Activated T-cell treated with anti-CD3 and anti-CD28 coated beads, Interleukin-2, amount 50 U/mL, for 24 hours (primary cell): Measurements from ENCODE around the gene CD34.
A peak's percentile ranks its signal among the peaks of the same experiment; 100 is the strongest.

Experiments used
- DNase-seq: peaks from one replicate; pipeline ENCODE4 v3.0.0-alpha.2; 2020
- H3K27ac Mint-ChIP-seq: 2 replicates; pipeline ENCODE4 v1.8.0; 2020; ENCODE audit warnings: mild to moderate bottlenecking, mixed read lengths
- H3K27me3 Mint-ChIP-seq: 2 replicates; pipeline ENCODE4 v1.8.0; 2020; ENCODE audit warnings: mixed read lengths
- H3K36me3 Mint-ChIP-seq: 2 replicates; pipeline ENCODE4 v1.8.0; 2020; ENCODE audit warnings: low read depth, mixed read lengths
- H3K4me1 Mint-ChIP-seq: 2 replicates; pipeline ENCODE4 v1.8.0; 2020; ENCODE audit warnings: low read depth, mixed read lengths
- H3K4me3 Mint-ChIP-seq: 2 replicates; pipeline ENCODE4 v1.8.0; 2020; ENCODE audit warnings: mild to moderate bottlenecking, moderate library complexity, mixed read lengths
- H3K9me3 Mint-ChIP-seq: 2 replicates; pipeline ENCODE4 v1.8.0; 2020; ENCODE audit warnings: mixed read lengths

The CD34 gene

GRCh38 chr1:207898260-207898659, 12.7 kb downstream of the CD34 start:
- Mint-ChIP-seq H3K4me1 (no peaks in the 10 kb centered on the region), H3K9me3 (no peaks in the 10 kb centered on the region), H3K27me3 (no peaks in the 10 kb centered on the region), H3K4me3 (no peak overlapping the region), H3K27ac (no peak overlapping the region), H3K36me3 (no peaks in the 10 kb centered on the region)
- no peak for DNase-seq

GRCh38 chr1:207897188-207897587, 13.7 kb downstream of the CD34 start:
- Mint-ChIP-seq H3K4me3 (no peak overlapping the region), H3K27ac (no peak overlapping the region), H3K9me3 (no peaks in the 10 kb centered on the region), H3K27me3 (no peaks in the 10 kb centered on the region), H3K36me3 (no peaks in the 10 kb centered on the region), H3K4me1 (no peaks in the 10 kb centered on the region)
- DNase-seq, result no peak

- H3K9me3 Mint-ChIP-seq, result no peaks in the 10 kb centered on the region
- DNase-seq, result no peak
- no peak overlapping the region for H3K27ac Mint-ChIP-seq
- no peaks in the 10 kb centered on the region for H3K4me1 Mint-ChIP-seq
- H3K4me3 Mint-ChIP-seq, result no peak overlapping the region
- H3K36me3 Mint-ChIP-seq, result no peaks in the 10 kb centered on the region
- H3K27me3 Mint-ChIP-seq, result no peaks in the 10 kb centered on the region
Measured at GRCh38 chr1:207896547-207896946, 14.4 kb downstream of the CD34 start.

DNA sequence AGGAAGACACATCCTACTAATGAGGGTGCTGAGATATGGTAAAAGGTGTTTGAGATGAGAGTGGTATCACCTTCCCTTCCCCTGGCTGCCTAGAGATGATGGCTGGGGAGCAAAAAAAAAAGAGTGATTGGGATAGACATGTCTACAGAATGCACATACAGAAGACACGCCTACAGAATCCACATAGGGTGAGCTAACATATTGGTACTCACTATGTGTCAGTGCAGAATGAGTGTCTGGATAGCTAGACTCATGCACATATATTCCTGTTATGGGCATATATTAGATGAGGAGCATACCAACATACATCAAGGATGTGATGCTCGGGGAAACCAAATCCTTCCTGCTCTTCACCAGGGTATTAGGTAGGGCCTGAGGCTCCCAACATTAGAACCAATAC, 16.2 kb downstream of the CD34 start:
- Mint-ChIP-seq H3K36me3 (no peaks in the 10 kb centered on the region), H3K4me3 (no peak overlapping the region), H3K27ac (no peak overlapping the region), H3K4me1 (no peaks in the 10 kb centered on the region), H3K27me3 (no peaks in the 10 kb centered on the region), H3K9me3 (no peaks in the 10 kb centered on the region)
- DNase-seq, result no peak

- Mint-ChIP-seq H3K4me1 (no peaks in the 10 kb centered on the region), H3K36me3 (no peaks in the 10 kb centered on the region), H3K27me3 (no peaks in the 10 kb centered on the region), H3K27ac (no peak overlapping the region), H3K9me3 (no peaks in the 10 kb centered on the region), H3K4me3 (no peak overlapping the region)
- DNase-seq, result no peak
Measured at GRCh38 chr1:207893737-207894582, 17.0 kb downstream of the CD34 start.

- Mint-ChIP-seq H3K27me3 (no peaks in the 10 kb centered on the region), H3K4me1 (no peaks in the 10 kb centered on the region), H3K4me3 (no peak overlapping the region), H3K27ac (no peak overlapping the region), H3K9me3 (no peaks in the 10 kb centered on the region), H3K36me3 (no peaks in the 10 kb centered on the region)
- no peak for DNase-seq
Measured at GRCh38 chr1:207892764-207893163, 18.2 kb downstream of the CD34 start.

- Mint-ChIP-seq H3K27me3 (peaks cover 4% of the 10 kb centered on the region), H3K36me3 (no peaks in the 10 kb centered on the region), H3K9me3 (no peaks in the 10 kb centered on the region), H3K4me3 (no peak overlapping the region), H3K4me1 (no peaks in the 10 kb centered on the region), H3K27ac (no peak overlapping the region)
- DNase-seq, result no peak
Measured at GRCh38 chr1:207891148-207891547, 19.8 kb downstream of the CD34 start.

GRCh38 chr1:207890136-207890738, 20.7 kb downstream of the CD34 start:
- DNase-seq, result no peak
- Mint-ChIP-seq H3K4me1 (peaks cover 2% of the 10 kb centered on the region), H3K27me3 (peaks cover 4% of the 10 kb centered on the region), H3K4me3 (no peak overlapping the region), H3K27ac (no peak overlapping the region), H3K9me3 (no peaks in the 10 kb centered on the region), H3K36me3 (no peaks in the 10 kb centered on the region)

DNA sequence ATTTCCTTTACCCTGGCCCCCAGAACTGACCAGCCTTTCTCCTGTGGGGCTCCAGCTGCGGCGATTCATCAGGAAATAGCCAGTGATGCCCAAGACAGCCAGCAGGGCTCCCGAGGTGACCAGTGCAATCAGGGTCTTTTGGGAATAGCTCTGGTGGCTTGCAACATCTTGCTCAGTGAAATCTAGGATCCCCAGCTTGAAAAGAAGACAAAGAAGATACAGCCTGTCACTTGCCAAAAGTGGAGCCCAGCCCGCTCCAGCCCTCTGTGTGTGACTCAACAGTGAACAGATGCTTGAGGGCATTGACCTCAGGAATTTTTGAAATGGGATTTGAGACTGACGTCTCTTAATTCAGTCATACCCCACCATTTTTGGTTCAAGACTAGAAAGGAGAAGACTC, 22.3 kb downstream of the CD34 start:
- Mint-ChIP-seq H3K4me3 (no peak overlapping the region), H3K4me1 (peaks cover 18% of the 10 kb centered on the region), H3K27ac (no peak overlapping the region), H3K27me3 (peaks cover 4% of the 10 kb centered on the region), H3K36me3 (no peaks in the 10 kb centered on the region), H3K9me3 (no peaks in the 10 kb centered on the region)
- no peak for DNase-seq

- DNase-seq, result no peak
- no peak overlapping the region for H3K4me3 Mint-ChIP-seq
- H3K9me3 Mint-ChIP-seq, result no peaks in the 10 kb centered on the region
Measured at GRCh38 chr1:207887542-207888201, 23.3 kb downstream of the CD34 start.

DNA sequence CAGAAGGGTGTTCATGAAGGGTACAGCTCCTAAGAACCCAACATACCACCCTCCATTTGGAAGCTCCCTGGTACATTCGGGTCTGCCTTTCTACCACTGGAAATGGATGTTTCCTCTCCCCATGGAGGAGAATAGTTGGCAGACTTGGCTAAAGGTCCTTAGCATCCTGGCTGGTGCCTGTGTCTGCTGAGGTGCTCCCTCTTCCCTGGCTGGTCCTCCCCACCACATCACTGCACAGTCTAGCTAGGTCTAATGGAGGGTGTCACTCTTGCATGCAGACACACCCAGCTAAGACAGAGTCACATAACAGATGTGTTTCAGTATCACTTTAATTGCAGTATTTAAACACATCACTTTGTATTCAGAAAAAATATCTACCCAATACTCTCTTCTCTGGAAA, 24.7 kb downstream of the CD34 start:
- Mint-ChIP-seq H3K4me1 (peaks cover 33% of the 10 kb centered on the region), H3K27me3 (peaks cover 4% of the 10 kb centered on the region), H3K4me3 (no peak overlapping the region), H3K27ac (no peak overlapping the region), H3K36me3 (no peaks in the 10 kb centered on the region), H3K9me3 (no peaks in the 10 kb centered on the region)
- DNase-seq, result no peak

More at GRCh38 chr1:207887542-207888201, 23.3 kb downstream of the CD34 start:
- Mint-ChIP-seq H3K4me1 (peaks cover 25% of the 10 kb centered on the region), H3K27me3 (peaks cover 4% of the 10 kb centered on the region), H3K27ac (no peak overlapping the region), H3K36me3 (no peaks in the 10 kb centered on the region)

- Mint-ChIP-seq H3K27ac (no peak overlapping the region), H3K36me3 (no peaks in the 10 kb centered on the region)
Measured at GRCh38 chr1:207885129-207886032, 25.5 kb downstream of the CD34 start.

DNA sequence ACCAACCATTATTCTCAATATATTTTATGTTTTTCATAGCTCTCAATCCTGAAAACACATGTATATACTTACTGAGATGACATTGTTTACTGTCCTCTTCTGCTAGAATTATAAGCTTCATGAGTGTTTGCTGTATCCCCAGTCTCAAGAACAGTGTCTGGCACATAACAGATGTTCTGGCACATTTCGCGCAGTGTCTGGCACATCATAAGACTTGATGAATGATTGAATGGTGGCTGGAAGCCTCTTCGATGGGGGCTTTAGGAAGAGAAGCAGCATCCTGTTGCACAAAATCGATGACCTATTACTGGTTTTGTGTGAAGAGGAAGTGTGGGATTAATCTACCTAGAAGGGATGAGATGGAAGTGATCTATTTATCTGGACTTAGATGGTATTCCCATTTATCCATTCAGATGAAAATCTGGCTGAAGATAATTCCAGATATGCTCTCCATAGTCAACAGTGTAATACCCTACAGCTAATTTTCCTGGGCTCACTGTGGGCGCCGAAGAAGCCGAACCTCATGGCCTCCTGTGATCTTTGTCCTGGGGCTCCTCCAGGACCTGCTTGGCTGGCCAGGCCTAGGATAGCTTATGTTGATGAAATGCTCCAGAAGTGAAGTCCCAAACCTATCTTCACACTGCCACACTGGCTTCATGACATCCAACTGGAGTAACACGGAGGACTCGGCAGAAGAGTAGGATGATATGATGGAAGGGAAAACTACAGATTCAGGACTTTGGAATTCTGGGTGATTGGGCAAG, 26.5 kb downstream of the CD34 start:
- Mint-ChIP-seq H3K4me1 (peaks cover 34% of the 10 kb centered on the region), H3K27ac (peak overlapping the region; percentile 93), H3K36me3 (no peaks in the 10 kb centered on the region), H3K4me3 (peak overlapping the region; percentile 76), H3K27me3 (peaks cover 4% of the 10 kb centered on the region), H3K9me3 (no peaks in the 10 kb centered on the region)
- DNase-seq, result no peak

More at GRCh38 chr1:207885129-207886032, 25.5 kb downstream of the CD34 start:
- Mint-ChIP-seq H3K9me3 (no peaks in the 10 kb centered on the region), H3K4me3 (no peak overlapping the region), H3K4me1 (peaks cover 34% of the 10 kb centered on the region), H3K27me3 (peaks cover 4% of the 10 kb centered on the region)
- peak; percentile 75 for DNase-seq
